ENCODE data around the gene AVPR2. TPM values are rescaled to one million over a fixed set of nuclear protein-coding genes. Genes with fewer than 3 reads are reported as not detected.

Gene AVPR2
- total RNA-seq, 4 donors from 2014 or later = 0.53 to 5.0 (median 1.1) TPM

DNA sequence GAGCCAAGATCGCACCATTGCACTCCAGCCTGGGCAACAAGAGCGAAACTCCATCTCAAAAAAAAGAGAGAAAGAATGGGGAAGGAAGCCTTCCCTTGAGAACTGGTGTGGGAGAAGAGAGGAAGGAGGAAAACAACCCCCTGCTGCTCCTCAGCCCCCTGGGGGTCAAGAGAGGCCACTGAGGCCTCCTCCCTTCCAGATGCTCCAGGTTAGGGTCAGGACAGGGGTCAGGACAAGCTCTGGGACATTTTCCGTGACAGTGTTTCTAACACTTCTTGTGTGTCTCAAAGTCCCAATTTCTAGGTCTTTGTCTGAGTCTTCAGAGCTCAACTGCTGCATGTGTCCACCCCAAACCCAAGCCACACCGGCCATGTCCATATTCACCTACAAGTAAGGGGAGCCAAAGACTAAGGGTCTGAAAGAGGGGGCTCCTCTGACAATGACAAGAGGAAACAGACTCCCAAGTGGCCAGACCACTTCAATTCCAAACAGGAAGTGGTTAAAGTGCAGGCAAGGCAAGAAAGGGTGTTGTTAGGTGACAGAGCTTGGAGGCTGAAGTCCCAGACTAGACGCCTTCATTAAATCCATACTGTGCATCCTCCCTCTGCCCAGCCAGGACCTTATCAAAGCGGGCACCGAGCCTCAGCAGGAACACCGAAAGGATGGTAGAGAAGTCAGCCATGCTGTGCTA is 26.8 kb upstream of the AVPR2 start:
- H3K36me3 ChIP-seq = no peaks in the 10 kb centered on the region
- H3K27me3 ChIP-seq = no peaks in the 10 kb centered on the region
- no peak overlapping the region for H3K27ac ChIP-seq
- H3K4me3 ChIP-seq = no peak overlapping the region
- DNase-seq = no peak
- H3K9me3 ChIP-seq = no peaks in the 10 kb centered on the region
- H3K4me1 ChIP-seq = peaks cover 0 to 4% (median 0%) of the 10 kb centered on the region in 4 donors
- TF ChIP-seq, protein P1, sequence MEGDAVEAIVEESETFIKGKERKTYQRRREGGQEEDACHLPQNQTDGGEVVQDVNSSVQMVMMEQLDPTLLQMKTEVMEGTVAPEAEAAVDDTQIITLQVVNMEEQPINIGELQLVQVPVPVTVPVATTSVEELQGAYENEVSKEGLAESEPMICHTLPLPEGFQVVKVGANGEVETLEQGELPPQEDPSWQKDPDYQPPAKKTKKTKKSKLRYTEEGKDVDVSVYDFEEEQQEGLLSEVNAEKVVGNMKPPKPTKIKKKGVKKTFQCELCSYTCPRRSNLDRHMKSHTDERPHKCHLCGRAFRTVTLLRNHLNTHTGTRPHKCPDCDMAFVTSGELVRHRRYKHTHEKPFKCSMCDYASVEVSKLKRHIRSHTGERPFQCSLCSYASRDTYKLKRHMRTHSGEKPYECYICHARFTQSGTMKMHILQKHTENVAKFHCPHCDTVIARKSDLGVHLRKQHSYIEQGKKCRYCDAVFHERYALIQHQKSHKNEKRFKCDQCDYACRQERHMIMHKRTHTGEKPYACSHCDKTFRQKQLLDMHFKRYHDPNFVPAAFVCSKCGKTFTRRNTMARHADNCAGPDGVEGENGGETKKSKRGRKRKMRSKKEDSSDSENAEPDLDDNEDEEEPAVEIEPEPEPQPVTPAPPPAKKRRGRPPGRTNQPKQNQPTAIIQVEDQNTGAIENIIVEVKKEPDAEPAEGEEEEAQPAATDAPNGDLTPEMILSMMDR (IDR thresholded peaks at IDR 0.05) = no peak
- no peak for TF ChIP-seq POLR2A (IDR thresholded peaks at IDR 0.05)

DNA sequence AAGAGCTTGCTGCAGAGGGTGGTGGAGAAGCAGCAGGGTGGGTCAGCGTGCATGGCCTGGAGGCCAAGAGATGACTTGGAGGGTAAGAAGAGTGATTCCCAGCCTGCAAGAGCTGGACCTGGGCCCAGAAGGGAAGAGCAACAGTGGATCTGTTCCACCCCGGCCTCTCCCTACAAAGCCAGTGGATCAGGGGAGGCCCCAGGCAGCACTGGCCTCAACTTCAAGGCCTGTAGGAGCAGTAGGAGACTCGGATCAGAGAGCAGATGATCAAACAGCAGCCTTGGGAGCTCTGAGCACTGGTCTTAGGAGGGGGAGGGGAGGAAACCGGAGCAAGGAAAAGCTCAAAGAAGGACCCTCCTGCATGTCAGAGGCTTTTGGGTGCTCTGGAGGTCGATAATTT is 26.1 kb upstream of the AVPR2 start:
- H3K4me3 ChIP-seq = no peak overlapping the region
- no peaks in the 10 kb centered on the region for H3K9me3 ChIP-seq
- H3K36me3 ChIP-seq = no peaks in the 10 kb centered on the region
- H3K4me1 ChIP-seq = peaks cover 0 to 4% (median 0%) of the 10 kb centered on the region in 4 donors
- no peak for DNase-seq
- no peak overlapping the region for H3K27ac ChIP-seq
- TF ChIP-seq, protein P1 (IDR thresholded peaks at IDR 0.05) = no peak
- TF ChIP-seq POLR2A (IDR thresholded peaks at IDR 0.05) = no peak
- no peaks in the 10 kb centered on the region for H3K27me3 ChIP-seq

DNA sequence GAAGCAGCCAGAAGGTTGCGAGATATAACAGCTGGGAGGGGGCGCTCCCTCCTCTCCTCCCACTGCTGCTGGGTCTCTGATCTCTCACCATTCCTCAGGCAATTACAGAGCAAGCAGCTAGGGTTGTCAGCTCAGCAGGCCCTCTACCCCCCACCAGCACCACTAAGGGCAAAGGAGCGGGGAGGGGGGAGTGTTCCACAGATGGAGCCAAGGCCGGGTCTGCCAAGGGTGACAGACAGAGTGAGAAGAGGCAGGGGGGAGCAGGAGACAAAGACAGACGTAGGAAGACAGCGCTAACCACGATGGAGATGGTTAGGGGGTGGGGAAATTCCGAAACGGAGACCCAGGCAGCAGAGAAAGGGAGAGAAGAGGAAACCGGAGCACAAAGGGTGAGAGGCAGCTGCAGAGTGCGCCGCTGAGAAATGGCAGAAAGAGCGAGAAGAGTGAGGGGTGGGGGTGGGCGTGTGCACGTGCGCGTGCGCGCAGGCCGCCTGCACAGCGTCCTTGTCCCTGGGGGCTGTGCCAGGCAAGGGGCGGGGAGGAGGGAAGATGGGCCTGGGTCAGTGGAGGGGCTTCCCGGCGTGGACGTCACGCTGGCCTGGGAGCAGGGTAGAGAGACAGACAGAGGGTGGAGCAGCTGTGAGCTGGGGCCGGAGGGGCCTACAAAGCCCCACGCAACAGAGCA is 25.4 kb upstream of the AVPR2 start:
- peaks cover 0 to 4% (median 0%) of the 10 kb centered on the region in 4 donors for H3K4me1 ChIP-seq
- TF ChIP-seq, protein P1 (IDR thresholded peaks at IDR 0.05) = no peak
- TF ChIP-seq POLR2A (IDR thresholded peaks at IDR 0.05) = no peak
- no peak for DNase-seq
- H3K36me3 ChIP-seq = no peaks in the 10 kb centered on the region
- no peaks in the 10 kb centered on the region for H3K9me3 ChIP-seq
- no peak overlapping the region for H3K4me3 ChIP-seq
- no peaks in the 10 kb centered on the region for H3K27me3 ChIP-seq
- no peak overlapping the region for H3K27ac ChIP-seq

DNA sequence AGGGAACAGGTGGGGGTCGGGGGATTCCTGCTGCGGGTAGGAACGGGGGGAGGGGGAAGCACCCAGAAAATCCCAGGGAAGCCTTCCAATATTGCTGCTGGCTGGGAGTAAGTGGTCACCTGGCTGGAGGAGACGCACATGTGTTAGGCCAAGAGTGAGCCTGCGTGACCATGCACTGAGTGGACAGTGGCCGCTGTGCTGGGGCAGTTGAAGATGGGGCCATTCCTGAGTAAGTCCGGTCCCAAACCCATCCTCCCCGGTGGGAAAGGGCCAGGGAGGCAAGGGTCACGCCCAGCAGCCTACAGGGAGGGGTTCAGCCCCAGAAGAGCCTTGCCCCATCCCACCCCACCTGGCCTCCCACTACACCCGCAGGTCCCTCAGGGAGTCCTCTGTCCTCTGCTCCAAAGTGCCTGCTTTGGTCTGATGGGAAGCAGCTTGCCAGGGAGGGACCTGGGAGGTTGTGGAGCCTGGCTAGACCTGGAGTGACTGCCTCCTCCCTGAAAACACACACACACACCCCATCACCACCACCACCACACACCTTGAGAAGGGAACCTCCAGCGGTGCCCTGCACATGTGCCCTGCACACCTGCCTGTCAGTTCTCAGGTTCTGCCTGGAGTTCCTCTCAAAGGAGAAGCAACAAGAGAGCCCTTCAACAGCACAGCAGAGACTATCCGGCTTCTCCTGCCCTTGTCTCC is 24.6 kb upstream of the AVPR2 start:
- Histone ChIP-seq H3K4me1 (peaks cover 0 to 4% (median 0%) of the 10 kb centered on the region in 4 donors), H3K9me3 (no peaks in the 10 kb centered on the region), H3K27me3 (no peaks in the 10 kb centered on the region), H3K36me3 (no peaks in the 10 kb centered on the region), H3K27ac (no peak overlapping the region), H3K4me3 (no peak overlapping the region)
- TF ChIP-seq, protein P1 (IDR thresholded peaks at IDR 0.05) = no peak
- no peak for DNase-seq

DNA sequence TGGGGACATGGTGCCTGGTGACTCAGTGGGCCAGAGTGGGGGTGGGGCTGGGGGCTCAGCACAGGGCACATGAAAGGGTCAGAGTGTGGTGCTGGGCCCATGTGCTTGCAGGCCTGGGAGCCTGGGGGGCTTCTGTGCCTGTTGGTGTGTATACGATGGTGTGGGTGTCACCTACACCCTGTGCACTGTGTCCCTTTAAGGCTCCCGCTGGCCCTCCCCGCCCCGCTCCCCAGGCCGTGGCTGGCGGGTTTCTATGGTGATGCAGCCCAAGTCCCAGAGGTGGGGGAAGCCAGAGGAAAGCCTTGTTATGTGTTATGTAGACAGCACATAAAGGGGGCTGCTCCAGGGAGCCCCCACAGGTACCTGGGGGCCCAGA is 24.0 kb upstream of the AVPR2 start:
- Histone ChIP-seq H3K36me3 (no peaks in the 10 kb centered on the region), H3K9me3 (peaks cover 0 to 3% (median 0%) of the 10 kb centered on the region in 4 donors), H3K27me3 (no peaks in the 10 kb centered on the region), H3K27ac (no peak overlapping the region), H3K4me1 (peaks cover 0 to 9% (median 0%) of the 10 kb centered on the region in 4 donors), H3K4me3 (no peak overlapping the region)
- no peak for DNase-seq
- TF ChIP-seq POLR2A (IDR thresholded peaks at IDR 0.05) = no peak
- TF ChIP-seq, protein P1 (IDR thresholded peaks at IDR 0.05) = no peak

All from Peyer's patch (tissue), 4 donors.